ENCODE data around the gene NSF.
"Not testable (repeated sequence)": the region's sequence is repeated elsewhere in the genome, so short reads cannot be mapped to it uniquely, and the experiment has no call there.

DNA sequence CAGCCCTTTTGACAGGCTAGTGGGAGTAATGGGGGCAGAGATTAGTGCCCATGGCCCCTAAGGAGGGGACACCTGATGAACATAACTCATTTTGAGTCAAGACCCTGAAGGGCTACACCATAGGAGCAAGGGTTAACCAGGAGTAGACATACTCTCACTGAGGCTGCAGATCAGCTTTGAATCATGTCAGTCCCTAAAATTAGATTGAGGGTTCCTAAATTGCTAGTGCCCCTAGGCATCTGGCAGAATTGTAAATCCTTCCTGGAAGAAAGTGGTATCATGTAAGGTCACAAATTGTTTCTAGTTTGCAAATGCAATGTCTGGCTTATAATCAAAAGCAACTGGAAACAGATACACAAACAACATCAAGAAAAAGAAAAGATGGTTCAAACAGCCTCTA is 87.3 kb downstream of the NSF start:
- TF ChIP-seq ZNF510 (tag by site-specific recombination; IDR thresholded peaks at IDR 0.05; ENCODE audit: insufficient replicate concordance); HOXC10 (CRISPR knock-in tag; IDR thresholded peaks at IDR 0.05); ZNF112 (tag by site-specific recombination; IDR thresholded peaks at IDR 0.05); TCF7L2 (IDR thresholded peaks at IDR 0.05; ENCODE audit: borderline replicate concordance, low read depth, low read length); ZBTB17 (tag by site-specific recombination; IDR thresholded peaks at IDR 0.05); KLF9 (tag by site-specific recombination; IDR thresholded peaks at IDR 0.05; ENCODE audit: low read depth); ZBTB20 (tag by site-specific recombination; IDR thresholded peaks at IDR 0.05): not testable (repeated sequence)
- TF ChIP-seq, protein P1, sequence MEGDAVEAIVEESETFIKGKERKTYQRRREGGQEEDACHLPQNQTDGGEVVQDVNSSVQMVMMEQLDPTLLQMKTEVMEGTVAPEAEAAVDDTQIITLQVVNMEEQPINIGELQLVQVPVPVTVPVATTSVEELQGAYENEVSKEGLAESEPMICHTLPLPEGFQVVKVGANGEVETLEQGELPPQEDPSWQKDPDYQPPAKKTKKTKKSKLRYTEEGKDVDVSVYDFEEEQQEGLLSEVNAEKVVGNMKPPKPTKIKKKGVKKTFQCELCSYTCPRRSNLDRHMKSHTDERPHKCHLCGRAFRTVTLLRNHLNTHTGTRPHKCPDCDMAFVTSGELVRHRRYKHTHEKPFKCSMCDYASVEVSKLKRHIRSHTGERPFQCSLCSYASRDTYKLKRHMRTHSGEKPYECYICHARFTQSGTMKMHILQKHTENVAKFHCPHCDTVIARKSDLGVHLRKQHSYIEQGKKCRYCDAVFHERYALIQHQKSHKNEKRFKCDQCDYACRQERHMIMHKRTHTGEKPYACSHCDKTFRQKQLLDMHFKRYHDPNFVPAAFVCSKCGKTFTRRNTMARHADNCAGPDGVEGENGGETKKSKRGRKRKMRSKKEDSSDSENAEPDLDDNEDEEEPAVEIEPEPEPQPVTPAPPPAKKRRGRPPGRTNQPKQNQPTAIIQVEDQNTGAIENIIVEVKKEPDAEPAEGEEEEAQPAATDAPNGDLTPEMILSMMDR (tag by site-specific recombination; IDR thresholded peaks at IDR 0.05), result not testable (repeated sequence)
- TF ChIP-seq, protein P2, sequence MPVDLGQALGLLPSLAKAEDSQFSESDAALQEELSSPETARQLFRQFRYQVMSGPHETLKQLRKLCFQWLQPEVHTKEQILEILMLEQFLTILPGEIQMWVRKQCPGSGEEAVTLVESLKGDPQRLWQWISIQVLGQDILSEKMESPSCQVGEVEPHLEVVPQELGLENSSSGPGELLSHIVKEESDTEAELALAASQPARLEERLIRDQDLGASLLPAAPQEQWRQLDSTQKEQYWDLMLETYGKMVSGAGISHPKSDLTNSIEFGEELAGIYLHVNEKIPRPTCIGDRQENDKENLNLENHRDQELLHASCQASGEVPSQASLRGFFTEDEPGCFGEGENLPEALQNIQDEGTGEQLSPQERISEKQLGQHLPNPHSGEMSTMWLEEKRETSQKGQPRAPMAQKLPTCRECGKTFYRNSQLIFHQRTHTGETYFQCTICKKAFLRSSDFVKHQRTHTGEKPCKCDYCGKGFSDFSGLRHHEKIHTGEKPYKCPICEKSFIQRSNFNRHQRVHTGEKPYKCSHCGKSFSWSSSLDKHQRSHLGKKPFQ (tag by site-specific recombination; IDR thresholded peaks at IDR 0.05), result not testable (repeated sequence)
